K562 (cell line): Measurements from ENCODE around the gene FGF14. TPM values are rescaled to one million over a fixed set of nuclear protein-coding genes. Genes with fewer than 3 reads are reported as not detected.

Experiments used
- ATF7 ChIP-seq: fragments of 450-650 bp; IDR thresholded peaks from 2 replicates; pipeline ENCODE4 v1.7.1; 2014; ENCODE audit warnings: mild to moderate bottlenecking, moderate library complexity
- DEAF1 ChIP-seq: fragments of 450-650 bp; formaldehyde crosslinking; IDR thresholded peaks from 2 replicates; pipeline ENCODE4 v1.4.0; 2020; ENCODE audit warnings: mild to moderate bottlenecking, moderate library complexity
- ELF2 ChIP-seq: fragments of 250-450 bp; sonication (Bioruptor Pico); IDR thresholded peaks from 2 replicates; pipeline ENCODE4 v1.5.0; 2021; ENCODE audit warnings: mild to moderate bottlenecking
- ZNF239 ChIP-seq: fragments of 250-450 bp; sonication (Bioruptor Pico); IDR thresholded peaks from 2 replicates; pipeline ENCODE4 v1.4.0; 2020; ENCODE audit warnings: mild to moderate bottlenecking
- ZNF449 ChIP-seq: fragments of 250-450 bp; sonication (Bioruptor Pico); IDR thresholded peaks from 2 replicates; pipeline ENCODE4 v1.8.0; 2022; ENCODE audit warnings: moderate library complexity, mild to moderate bottlenecking, inconsistent platforms
- ZNF518B ChIP-seq: fragments of 250-450 bp; sonication (Bioruptor Pico); IDR thresholded peaks from 2 replicates; pipeline ENCODE4 v1.5.0; 2021; ENCODE audit warnings: mild to moderate bottlenecking, moderate library complexity
- ZZZ3 ChIP-seq: fragments of 450-650 bp; IDR thresholded peaks from 2 replicates; pipeline ENCODE4 v1.6.1; 2016; ENCODE audit warnings: antibody characterized with exemption, mild to moderate bottlenecking, moderate library complexity
- polyA plus RNA-seq, 8 experiments: library from polyadenylated mRNA; depleted of rRNA in 4 of 8; stranded (reverse) in 5 of 8; unstranded in 3 of 8; fragments of >200 nt; fragmentation: Nextera tagmentation in 2 of 8; fragmentation: Illumina TruSeq in 1 of 8; extraction: Ambion mirVana in 2 of 8; extraction: Trizol in 1 of 8; gene quantifications; 2 replicates each; pipeline versions ENCODE4 v1.2.1 to v1.2.3, GENCODE V29; 2011 to 2014; ENCODE audit warnings: inconsistent platforms in 1 of 8, missing spikeins in 1 of 8
- total RNA-seq, 7 experiments: library from RNA; depleted of rRNA in 6 of 7; stranded (reverse); fragments of >200 nt in 6 of 7; fragmentation: Illumina TruSeq in 2 of 7; extraction: Trizol in 2 of 7; gene quantifications; 2 replicates each; pipeline versions ENCODE4 v1.2.1 to v1.2.3, GENCODE V29; 2011 to 2021; ENCODE audit warnings: low replicate concordance in 1 of 7

Gene FGF14
- total and polyA plus RNA-seq, 9 of the 15 experiments (the other 6 are each of a cell fraction or from before 2014, with no cell fraction given) = not detected

- TF ChIP-seq ZNF449 (CRISPR knock-in tag) (no peak), ZNF518B (CRISPR knock-in tag) (no peak), ZZZ3 (no peak), ELF2 (CRISPR knock-in tag) (no peak), ZNF239 (no peak), DEAF1 (no peak), ATF7 (no peak)
These were observed 424.4 kb downstream of the FGF14 start (continued) for GRCh38 chr13:101977475-101977874.
